HepG2 (cell line): Measurements from ENCODE around the gene AKAP8L. TPM values are rescaled to one million over a fixed set of nuclear protein-coding genes. Genes with fewer than 3 reads are reported as not detected.
A peak's percentile ranks its signal among the peaks of the same experiment; 100 is the strongest.

Experiments used
- ATF4 ChIP-seq, 2 experiments: fragments of 450-650 bp in 1 of 2; sonication (generic) in 1 of 2; formaldehyde crosslinking; IDR thresholded peaks; 2 replicates each; pipeline versions ENCODE4 v1.5.0 to v1.8.0; 2020 to 2022; ENCODE audit warnings: mild to moderate bottlenecking in 1 of 2, missing genetic modification reagents in 1 of 2
- CBFB ChIP-seq: sonication (generic); formaldehyde crosslinking; IDR thresholded peaks from 2 replicates; pipeline ENCODE4 v1.4.0; 2020; ENCODE audit warnings: missing genetic modification reagents
- EP300 ChIP-seq, 3 experiments: sonication (generic) in 1 of 3; formaldehyde crosslinking in 1 of 3; IDR thresholded peaks; 2 replicates each; pipeline versions ENCODE4 v1.5.1 to v1.6.1; 2011 to 2020; ENCODE audit warnings: low read depth in 2 of 3, low read length in 2 of 3, borderline replicate concordance in 1 of 3, improper control_type of control experiment in 1 of 3, mild to moderate bottlenecking in 1 of 3, missing genetic modification reagents in 1 of 3, moderate library complexity in 1 of 3
- HNF4G ChIP-seq, 2 experiments: sonication (generic) in 1 of 2; formaldehyde crosslinking in 1 of 2; IDR thresholded peaks; 2 replicates each; pipeline versions ENCODE4 v1.4.0 to v1.6.1; 2011 to 2020; ENCODE audit warnings: borderline replicate concordance in 2 of 2, low read depth in 2 of 2, mild to moderate bottlenecking in 2 of 2, low read length in 1 of 2, missing genetic modification reagents in 1 of 2, moderate library complexity in 1 of 2
- HNRNPK ChIP-seq: fragments of 200-400 bp; formaldehyde crosslinking; IDR thresholded peaks from 2 replicates; pipeline ENCODE4 v1.6.1; 2018; ENCODE audit warnings: low read length, low read depth, moderate library complexity, mild to moderate bottlenecking; ENCODE audit not compliant: poor library complexity, severe bottlenecking
- HOXA9 ChIP-seq: sonication (generic); formaldehyde crosslinking; IDR thresholded peaks from 2 replicates; pipeline ENCODE4 v1.8.1; 2022; ENCODE audit warnings: missing genetic modification reagents, mild to moderate bottlenecking, moderate library complexity, borderline replicate concordance
- MTA3 ChIP-seq: sonication (generic); formaldehyde crosslinking; IDR thresholded peaks from 2 replicates; pipeline ENCODE4 v1.4.0; 2020; ENCODE audit warnings: missing genetic modification reagents
- POLR2A ChIP-seq, 2 experiments: IDR thresholded peaks; 2 replicates each; pipeline ENCODE4 v1.6.1; 2011; ENCODE audit warnings: low read depth in 2 of 2, low read length in 2 of 2, mild to moderate bottlenecking in 1 of 2, moderate library complexity in 1 of 2; ENCODE audit not compliant: insufficient read depth in 1 of 2
- RFX1 ChIP-seq: fragments of 450-650 bp; IDR thresholded peaks from 2 replicates; pipeline ENCODE4 v1.6.1; 2017
- SCMH1 ChIP-seq: sonication (generic); formaldehyde crosslinking; IDR thresholded peaks from 2 replicates; pipeline ENCODE4 v1.9.0; 2021; ENCODE audit warnings: missing genetic modification reagents, mild to moderate bottlenecking, borderline replicate concordance
- ZFAT ChIP-seq: sonication (generic); formaldehyde crosslinking; conservative IDR thresholded peaks from 2 replicates; pipeline ENCODE4 v1.8.1; 2023; ENCODE audit warnings: missing genetic modification reagents, inconsistent platforms
- ZGPAT ChIP-seq: IDR thresholded peaks from 2 replicates; pipeline ENCODE4 v1.6.1; 2016; ENCODE audit warnings: mild to moderate bottlenecking
- ZNF205 ChIP-seq: IDR thresholded peaks from 2 replicates; pipeline ENCODE4 v1.6.1; 2018; ENCODE audit warnings: missing biosample characterization, missing genetic modification reagents
- ZNF329 ChIP-seq: sonication (generic); formaldehyde crosslinking; IDR thresholded peaks from 2 replicates; pipeline ENCODE4 v1.9.0; 2021; ENCODE audit warnings: low read depth, mild to moderate bottlenecking, missing genetic modification reagents
- ZNF431 ChIP-seq: sonication (generic); formaldehyde crosslinking; IDR thresholded peaks from 2 replicates; pipeline ENCODE4 v1.9.0; 2022; ENCODE audit warnings: missing genetic modification reagents, low read depth, mild to moderate bottlenecking, borderline replicate concordance
- ZNF614 ChIP-seq: IDR thresholded peaks from 2 replicates; pipeline ENCODE4 v1.6.1; 2018; ENCODE audit warnings: missing biosample characterization, missing genetic modification reagents, inconsistent platforms, borderline replicate concordance
- ZNF782 ChIP-seq: sonication (generic); formaldehyde crosslinking; IDR thresholded peaks from 2 replicates; pipeline ENCODE4 v1.4.0; 2020; ENCODE audit warnings: missing genetic modification reagents, mild to moderate bottlenecking, borderline replicate concordance
- polyA plus RNA-seq, 8 experiments: library from polyadenylated mRNA; depleted of rRNA in 3 of 8; stranded (reverse) in 7 of 8; unstranded in 1 of 8; fragments of >200 nt; fragmentation: Illumina TruSeq in 4 of 8; extraction: Trizol in 4 of 8; gene quantifications; 2 replicates each; pipeline versions ENCODE4 v1.2.1 to v1.2.3, GENCODE V29; 2011 to 2016; ENCODE audit warnings: low read depth in 4 of 8, missing spikeins in 1 of 8, mixed read lengths in 1 of 8; ENCODE audit not compliant: insufficient read depth in 1 of 8
- total RNA-seq, 5 experiments: library from RNA; depleted of rRNA; stranded (reverse); fragments of >200 nt; fragmentation: Illumina TruSeq; extraction: Trizol; gene quantifications; 2 replicates each; pipeline ENCODE4 v1.2.3, GENCODE V29; 2016; ENCODE audit warnings: low read depth in 1 of 5
- TF ChIP-seq, protein P1 (sequence below): sonication (generic); formaldehyde crosslinking; conservative IDR thresholded peaks from 2 replicates; pipeline ENCODE4 v1.8.0; 2022; ENCODE audit warnings: mild to moderate bottlenecking, moderate library complexity, missing genetic modification reagents
- TF ChIP-seq, protein P2 (sequence below): IDR thresholded peaks from 2 replicates; pipeline ENCODE4 v1.6.1; 2016
- TF ChIP-seq, protein P3 (sequence below): sonication (generic); formaldehyde crosslinking; IDR thresholded peaks from 2 replicates; pipeline ENCODE4 v1.5.1; 2020; ENCODE audit warnings: mild to moderate bottlenecking, missing genetic modification reagents, borderline replicate concordance

AKAP8L gene
- total and polyA plus RNA-seq, 2 of the 13 experiments (the other 11 are each of a cell fraction or from before 2014, with no cell fraction given), result 48.2 to 49.6 TPM

GRCh38 chr19:15379083-15379998, 39.4 kb downstream of the AKAP8L start, which contains the start of gene AKAP8 (continued):
- peak in 1 of 2 experiments; percentile 30; a peak in 2 of 4 replicates for TF ChIP-seq ATF4 (CRISPR knock-in tag; IDR thresholded peaks at IDR 0.05)
- TF ChIP-seq SCMH1 (CRISPR knock-in tag), result no peak
- no peak for TF ChIP-seq MTA3
- peak; percentile 80 to 85 for TF ChIP-seq POLR2A (IDR thresholded peaks at IDR 0.05; ENCODE audit: insufficient read depth in 1 of 2, low read depth in 2 of 2, low read length in 2 of 2)
- TF ChIP-seq RFX1, result no peak
- TF ChIP-seq, protein P1, sequence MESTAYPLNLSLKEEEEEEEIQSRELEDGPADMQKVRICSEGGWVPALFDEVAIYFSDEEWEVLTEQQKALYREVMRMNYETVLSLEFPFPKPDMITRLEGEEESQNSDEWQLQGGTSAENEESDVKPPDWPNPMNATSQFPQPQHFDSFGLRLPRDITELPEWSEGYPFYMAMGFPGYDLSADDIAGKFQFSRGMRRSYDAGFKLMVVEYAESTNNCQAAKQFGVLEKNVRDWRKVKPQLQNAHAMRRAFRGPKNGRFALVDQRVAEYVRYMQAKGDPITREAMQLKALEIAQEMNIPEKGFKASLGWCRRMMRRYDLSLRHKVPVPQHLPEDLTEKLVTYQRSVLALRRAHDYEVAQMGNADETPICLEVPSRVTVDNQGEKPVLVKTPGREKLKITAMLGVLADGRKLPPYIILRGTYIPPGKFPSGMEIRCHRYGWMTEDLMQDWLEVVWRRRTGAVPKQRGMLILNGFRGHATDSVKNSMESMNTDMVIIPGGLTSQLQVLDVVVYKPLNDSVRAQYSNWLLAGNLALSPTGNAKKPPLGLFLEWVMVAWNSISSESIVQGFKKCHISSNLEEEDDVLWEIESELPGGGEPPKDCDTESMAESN (CRISPR knock-in tag), result peak; percentile 64
- TF ChIP-seq EP300 (IDR thresholded peaks at IDR 0.05; ENCODE audit: low read depth in 2 of 2, low read length in 2 of 2), result peak in 1 of 2 experiments; percentile 4; a peak in 1 of 4 replicates
- no peak for TF ChIP-seq EP300 (CRISPR knock-in tag; IDR thresholded peaks at IDR 0.05; ENCODE audit: borderline replicate concordance)
- no peak; the same call in 1 of the 2 replicates for TF ChIP-seq ZFAT (CRISPR knock-in tag)
- TF ChIP-seq, protein P2, sequence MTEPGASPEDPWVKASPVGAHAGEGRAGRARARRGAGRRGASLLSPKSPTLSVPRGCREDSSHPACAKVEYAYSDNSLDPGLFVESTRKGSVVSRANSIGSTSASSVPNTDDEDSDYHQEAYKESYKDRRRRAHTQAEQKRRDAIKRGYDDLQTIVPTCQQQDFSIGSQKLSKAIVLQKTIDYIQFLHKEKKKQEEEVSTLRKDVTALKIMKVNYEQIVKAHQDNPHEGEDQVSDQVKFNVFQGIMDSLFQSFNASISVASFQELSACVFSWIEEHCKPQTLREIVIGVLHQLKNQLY, result 0 out of 2 replicates have a peak, but pooled peaks have one; percentile 17
- TF ChIP-seq HNRNPK, result peak; percentile 54
- TF ChIP-seq ZGPAT (CRISPR knock-in tag), result peak; percentile 65
- no peak; the same call in 1 of the 2 replicates for TF ChIP-seq CBFB
- peak; percentile 24; the same call in 1 of the 2 replicates for TF ChIP-seq ZNF782 (CRISPR knock-in tag)
- no peak for TF ChIP-seq HNF4G (IDR thresholded peaks at IDR 0.05; ENCODE audit: borderline replicate concordance, low read depth, low read length)
- 0 out of 2 replicates have a peak, but pooled peaks have one; percentile 24 for TF ChIP-seq HNF4G (CRISPR knock-in tag; IDR thresholded peaks at IDR 0.05; ENCODE audit: borderline replicate concordance, low read depth)
- TF ChIP-seq, protein P3, sequence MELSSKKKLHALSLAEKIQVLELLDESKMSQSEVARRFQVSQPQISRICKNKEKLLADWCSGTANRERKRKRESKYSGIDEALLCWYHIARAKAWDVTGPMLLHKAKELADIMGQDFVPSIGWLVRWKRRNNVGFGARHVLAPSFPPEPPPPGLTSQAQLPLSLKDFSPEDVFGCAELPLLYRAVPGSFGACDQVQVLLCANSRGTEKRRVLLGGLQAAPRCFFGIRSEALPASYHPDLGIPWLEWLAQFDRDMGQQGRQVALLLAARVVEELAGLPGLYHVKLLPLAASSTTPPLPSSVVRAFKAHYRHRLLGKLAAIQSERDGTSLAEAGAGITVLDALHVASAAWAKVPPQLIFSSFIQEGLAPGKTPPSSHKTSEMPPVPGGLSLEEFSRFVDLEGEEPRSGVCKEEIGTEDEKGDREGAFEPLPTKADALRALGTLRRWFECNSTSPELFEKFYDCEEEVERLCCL (CRISPR knock-in tag), result 0 out of 2 replicates have a peak, but pooled peaks have one; percentile 1
- TF ChIP-seq ZNF329 (CRISPR knock-in tag), result peak; percentile 16; the same call in 1 of the 2 replicates
- TF ChIP-seq ZNF205 (CRISPR knock-in tag), result peak; percentile 87
- no peak for TF ChIP-seq ZNF431 (CRISPR knock-in tag)
- no peak; the same call in 1 of the 2 replicates for TF ChIP-seq ZNF614 (CRISPR knock-in tag)
- TF ChIP-seq HOXA9 (CRISPR knock-in tag), result peak; percentile 90
